HEK293 (cell line): Measurements from ENCODE around the gene NIT1.

Experiments used
- CTCF ChIA-PET: fragments of 350-600 bp; formaldehyde crosslinking; extraction: SDS; loops from one replicate; lab custom pipeline; 2021; ENCODE audit warnings: antibody characterized with exemption; lab: Yijun Ruan, JAX
- POLR2A ChIA-PET: fragments of 300-600 bp; formaldehyde crosslinking; extraction: SDS; loops from one replicate; lab custom pipeline; 2020; ENCODE audit warnings: antibody characterized with exemption, inconsistent platforms; lab: Yijun Ruan, JAX
- H3K27ac ChIP-seq: fragments of 200-500 bp; sonication (Bioruptor generic); 2 replicates; pipeline ENCODE4 v1.5.1; 2014; ENCODE audit warnings: low read depth, low read length, control low read depth, inconsistent platforms; ENCODE audit errors: extremely low read depth
- H3K36me3 ChIP-seq, 2 experiments: fragments of 200-500 bp in 1 of 2; sonication (Bioruptor generic) in 1 of 2; 1 replicate in 1 of 2; 2 replicates in 1 of 2; pipeline ENCODE4 v1.5.1; 2014 to 2017; ENCODE audit warnings: inconsistent platforms in 2 of 2, low read length in 2 of 2; ENCODE audit not compliant: control insufficient read depth in 2 of 2, insufficient read depth in 1 of 2
- H3K4me1 ChIP-seq: fragments of 200-500 bp; sonication (Bioruptor generic); 2 replicates; pipeline ENCODE4 v1.5.1; 2014; ENCODE audit warnings: mild to moderate bottlenecking, low read length, inconsistent platforms; ENCODE audit not compliant: control insufficient read depth, insufficient read depth
- H3K4me3 ChIP-seq: 2 replicates; pipeline ENCODE4 v1.5.1; 2011; ENCODE audit warnings: low read depth, mild to moderate bottlenecking, control low read depth, low read length, moderate library complexity
- H3K9me3 ChIP-seq: fragments of 200-500 bp; sonication (Bioruptor generic); 2 replicates; pipeline ENCODE4 v1.5.1; 2014; ENCODE audit warnings: low read depth, low read length, inconsistent platforms; ENCODE audit not compliant: control insufficient read depth, insufficient read depth
- HOXA7 ChIP-seq: sonication (generic); formaldehyde crosslinking; IDR thresholded peaks from 2 replicates; pipeline ENCODE4 v1.8.1; 2022; ENCODE audit warnings: missing genetic modification reagents, borderline replicate concordance
- MZF1 ChIP-seq: fragments of 450-650 bp; formaldehyde crosslinking; IDR thresholded peaks from 2 replicates; pipeline ENCODE4 v1.5.1; 2017; ENCODE audit warnings: missing biosample characterization, missing genetic modification characterization, borderline replicate concordance
- PRDM4 ChIP-seq: fragments of 450-650 bp; formaldehyde crosslinking; IDR thresholded peaks from 2 replicates; pipeline ENCODE4 v1.5.1; 2017; ENCODE audit warnings: missing biosample characterization, missing genetic modification characterization
- PRDM6 ChIP-seq: fragments of 450-650 bp; formaldehyde crosslinking; IDR thresholded peaks from 2 replicates; pipeline ENCODE4 v1.5.1; 2017; ENCODE audit warnings: missing biosample characterization, missing genetic modification characterization
- WT1 ChIP-seq: fragments of 450-650 bp; formaldehyde crosslinking; IDR thresholded peaks from 2 replicates; pipeline ENCODE4 v1.5.1; 2016; ENCODE audit warnings: missing biosample characterization, missing genetic modification characterization
- ZBTB10 ChIP-seq: fragments of 450-650 bp; formaldehyde crosslinking; IDR thresholded peaks from 2 replicates; pipeline ENCODE4 v1.5.1; 2016; ENCODE audit warnings: missing biosample characterization, missing genetic modification characterization
- ZNF112 ChIP-seq: fragments of 450-650 bp; formaldehyde crosslinking; IDR thresholded peaks from 2 replicates; pipeline ENCODE4 v1.5.0; 2017; ENCODE audit warnings: missing biosample characterization, missing genetic modification characterization
- ZNF138 ChIP-seq: fragments of 450-650 bp; formaldehyde crosslinking; IDR thresholded peaks from 2 replicates; pipeline ENCODE4 v1.5.1; 2016; ENCODE audit warnings: missing biosample characterization, missing genetic modification characterization, borderline replicate concordance
- ZNF155 ChIP-seq: fragments of 450-650 bp; formaldehyde crosslinking; IDR thresholded peaks from 2 replicates; pipeline ENCODE4 v1.5.1; 2016; ENCODE audit warnings: missing biosample characterization, missing genetic modification characterization
- ZNF174 ChIP-seq: fragments of 450-650 bp; formaldehyde crosslinking; IDR thresholded peaks from 2 replicates; pipeline ENCODE4 v1.5.0; 2017; ENCODE audit warnings: missing biosample characterization, mild to moderate bottlenecking, missing genetic modification characterization
- ZNF184 ChIP-seq: fragments of 450-650 bp; IDR thresholded peaks from 2 replicates; pipeline ENCODE4 v1.5.1; 2018; ENCODE audit warnings: missing biosample characterization, mild to moderate bottlenecking, missing genetic modification characterization
- ZNF223 ChIP-seq: fragments of 450-650 bp; formaldehyde crosslinking; IDR thresholded peaks from 2 replicates; pipeline ENCODE4 v1.5.1; 2016; ENCODE audit warnings: missing biosample characterization, missing genetic modification characterization
- ZNF23 ChIP-seq: fragments of 450-650 bp; formaldehyde crosslinking; IDR thresholded peaks from 2 replicates; pipeline ENCODE4 v1.5.1; 2016; ENCODE audit warnings: missing biosample characterization, missing genetic modification characterization, borderline replicate concordance
- ZNF239 ChIP-seq: fragments of 450-650 bp; formaldehyde crosslinking; IDR thresholded peaks from 2 replicates; pipeline ENCODE4 v1.5.1; 2016; ENCODE audit warnings: missing biosample characterization, missing genetic modification characterization
- ZNF391 ChIP-seq: fragments of 450-650 bp; formaldehyde crosslinking; IDR thresholded peaks from 2 replicates; pipeline ENCODE4 v1.5.1; 2016; ENCODE audit warnings: low read depth, missing biosample characterization, missing genetic modification characterization, borderline replicate concordance
- ZNF394 ChIP-seq: fragments of 450-650 bp; formaldehyde crosslinking; IDR thresholded peaks from 2 replicates; pipeline ENCODE4 v1.5.1; 2016; ENCODE audit warnings: missing biosample characterization, missing genetic modification characterization, mild to moderate bottlenecking, moderate library complexity, borderline replicate concordance
- ZNF510 ChIP-seq: fragments of 450-650 bp; formaldehyde crosslinking; IDR thresholded peaks from 2 replicates; pipeline ENCODE4 v1.5.1; 2018; ENCODE audit warnings: mild to moderate bottlenecking, missing genetic modification characterization, missing biosample characterization; ENCODE audit not compliant: insufficient replicate concordance
- ZNF658 ChIP-seq: fragments of 450-650 bp; formaldehyde crosslinking; IDR thresholded peaks from 2 replicates; pipeline ENCODE4; 2016; ENCODE audit warnings: missing biosample characterization, missing genetic modification characterization
- ZNF660 ChIP-seq: fragments of 450-650 bp; IDR thresholded peaks from 2 replicates; pipeline ENCODE4 v1.5.1; 2018; ENCODE audit warnings: missing biosample characterization, mild to moderate bottlenecking, missing genetic modification characterization
- ZNF704 ChIP-seq: fragments of 450-650 bp; formaldehyde crosslinking; IDR thresholded peaks from 2 replicates; pipeline ENCODE4 v1.5.1; 2016; ENCODE audit warnings: missing biosample characterization, missing genetic modification characterization
- ZNF76 ChIP-seq: fragments of 450-650 bp; formaldehyde crosslinking; IDR thresholded peaks from 2 replicates; pipeline ENCODE4; 2016; ENCODE audit warnings: low read depth, missing biosample characterization, missing genetic modification characterization, borderline replicate concordance
- ZSCAN5A ChIP-seq: fragments of 450-650 bp; formaldehyde crosslinking; IDR thresholded peaks from 2 replicates; pipeline ENCODE4 v1.5.1; 2016; ENCODE audit warnings: missing biosample characterization, missing genetic modification characterization

The NIT1 gene

GRCh38 chr1:161082483-161082882, 35.4 kb upstream of the NIT1 start:
- Histone ChIP-seq H3K9me3 (no peaks in the 10 kb centered on the region), H3K4me3 (no peak overlapping the region), H3K36me3 (no peaks in the 10 kb centered on the region), H3K27ac (no peak overlapping the region; the same call in 1 of the 2 replicates), H3K4me1 (no peaks in the 10 kb centered on the region; the same call in 1 of the 2 replicates)
- ChIA-PET POLR2A (interaction anchor here (0.6 to 1.0 kb wide), 3 partner anchors 15 to 44 kb away, joined by 3 to 8 read pairs (median 3); no protein-coding TSS in a partner anchor), CTCF (interaction anchor here (0.8 to 2.0 kb wide), 3 partner anchors 10 to 17 kb away, joined by 3 to 7 read pairs (median 6); no protein-coding TSS in a partner anchor)
- TF ChIP-seq ZSCAN5A (tag by site-specific recombination) (no peak), ZNF138 (tag by site-specific recombination) (no peak), ZNF658 (tag by site-specific recombination) (no peak), PRDM6 (tag by site-specific recombination) (no peak), ZNF112 (no peak), ZNF394 (tag by site-specific recombination) (no peak), ZNF76 (no peak)

- POLR2A ChIA-PET: interaction anchor here (0.6 to 1.0 kb wide), 3 partner anchors 14 to 62 kb away, joined by 3 to 8 read pairs (median 3); partner anchors contain the start of gene F11R
- H3K9me3 ChIP-seq: no peaks in the 10 kb centered on the region
- H3K36me3 ChIP-seq: no peaks in the 10 kb centered on the region
- no peak overlapping the region for H3K4me3 ChIP-seq
- H3K4me1 ChIP-seq: no peaks in the 10 kb centered on the region; the same call in 1 of the 2 replicates
- CTCF ChIA-PET: interaction anchor here (0.8 to 2.0 kb wide), 3 partner anchors 14 to 131 kb away, joined by 4 to 7 read pairs (median 6); no protein-coding TSS in a partner anchor
- H3K27ac ChIP-seq: peak overlapping the region; percentile 18; the same call in 1 of the 2 replicates
- no peak for TF ChIP-seq ZNF660 (tag by site-specific recombination)
- no peak for TF ChIP-seq WT1 (tag by site-specific recombination)
- no peak for TF ChIP-seq ZNF155 (tag by site-specific recombination)
- TF ChIP-seq MZF1: no peak
- no peak for TF ChIP-seq ZNF510 (tag by site-specific recombination)
- no peak for TF ChIP-seq ZNF223 (tag by site-specific recombination)
- TF ChIP-seq ZNF184 (tag by site-specific recombination): no peak
- TF ChIP-seq ZNF391 (tag by site-specific recombination): no peak
- no peak for TF ChIP-seq ZBTB10 (tag by site-specific recombination)
- no peak for TF ChIP-seq PRDM4 (tag by site-specific recombination)
- TF ChIP-seq ZNF704 (tag by site-specific recombination): no peak
- TF ChIP-seq HOXA7 (CRISPR knock-in tag): no peak
- TF ChIP-seq ZNF174 (tag by site-specific recombination): no peak
- no peak for TF ChIP-seq ZNF23 (tag by site-specific recombination)
- TF ChIP-seq ZNF239 (tag by site-specific recombination): no peak
Measured at GRCh38 chr1:161082996-161083747, 34.7 kb upstream of the NIT1 start.
